Breast epithelium (tissue), 3 donors: ENCODE data around the gene BRINP3.

Experiments used
- CTCF ChIP-seq, 3 donors: fragments of 450-650 bp; IDR thresholded peaks; one replicate each; pipeline ENCODE4 v1.5.1; 2016 to 2017; ENCODE audit warnings: antibody characterized with exemption in 3 of 3, mild to moderate bottlenecking in 3 of 3, moderate library complexity in 3 of 3
- POLR2A ChIP-seq: fragments of 450-650 bp; IDR thresholded peaks from one replicate; pipeline ENCODE4 v1.6.1; 2016; ENCODE audit warnings: antibody characterized with exemption, mild to moderate bottlenecking, moderate library complexity
- POLR2AphosphoS5 ChIP-seq, 3 donors: sonication (generic); formaldehyde crosslinking; IDR thresholded peaks; one replicate each; pipeline ENCODE4 v1.6.1; 2017; ENCODE audit warnings: antibody characterized with exemption in 3 of 3

- TF ChIP-seq CTCF (IDR thresholded peaks at IDR 0.05) (no peak), POLR2A (no peak), POLR2AphosphoS5 (IDR thresholded peaks at IDR 0.05) (no peak)
Observed at GRCh38 chr1:190511554-190511953, 33.9 kb upstream of the BRINP3 start.
